HG02840 (cell line): ENCODE data around the gene IL12RB1.
"Not testable (repeated sequence)": the region's sequence is repeated elsewhere in the genome, so short reads cannot be mapped to it uniquely, and the experiment has no call there.

Experiments
- ATAC-seq: cut with Tn5 transposase; IDR thresholded peaks from one replicate; pipeline ENCODE4 v1.9.1; 2021; ENCODE audit warnings: mild to moderate bottlenecking, moderate library complexity, moderate number of reproducible peaks; ENCODE audit not compliant: unreplicated experiment, low FRiP score

The IL12RB1 gene

DNA sequence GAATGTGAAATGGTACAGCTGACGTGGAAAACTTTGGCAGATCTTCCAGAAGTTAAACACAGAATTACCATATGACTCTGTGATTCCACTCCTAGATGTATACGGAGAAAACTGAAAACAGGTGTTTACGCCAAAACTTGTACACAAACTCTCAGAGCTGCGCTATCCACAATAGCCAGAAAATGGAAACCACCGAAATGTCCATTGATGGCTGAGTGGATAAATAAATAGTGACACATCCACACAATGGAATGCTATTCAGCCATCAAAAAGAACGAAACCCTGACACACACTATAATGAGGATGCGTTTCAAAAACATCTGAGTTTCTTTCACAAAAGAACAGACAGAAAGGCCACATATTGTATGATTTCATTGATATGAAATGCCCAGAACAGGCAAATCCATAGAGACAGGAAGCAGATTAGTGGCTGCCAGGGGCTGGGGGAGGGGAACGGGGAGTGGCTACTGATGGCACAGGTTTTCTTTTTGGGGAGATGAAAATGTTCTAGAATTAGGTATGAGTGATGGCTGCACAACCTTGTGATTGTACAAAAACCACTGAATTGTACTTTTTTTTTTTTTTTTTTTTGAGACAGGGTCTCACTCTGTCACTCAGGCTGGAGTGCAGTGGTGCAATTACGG lies 33.0 kb downstream of the IL12RB1 start:
- ATAC-seq, result no peak

DNA sequence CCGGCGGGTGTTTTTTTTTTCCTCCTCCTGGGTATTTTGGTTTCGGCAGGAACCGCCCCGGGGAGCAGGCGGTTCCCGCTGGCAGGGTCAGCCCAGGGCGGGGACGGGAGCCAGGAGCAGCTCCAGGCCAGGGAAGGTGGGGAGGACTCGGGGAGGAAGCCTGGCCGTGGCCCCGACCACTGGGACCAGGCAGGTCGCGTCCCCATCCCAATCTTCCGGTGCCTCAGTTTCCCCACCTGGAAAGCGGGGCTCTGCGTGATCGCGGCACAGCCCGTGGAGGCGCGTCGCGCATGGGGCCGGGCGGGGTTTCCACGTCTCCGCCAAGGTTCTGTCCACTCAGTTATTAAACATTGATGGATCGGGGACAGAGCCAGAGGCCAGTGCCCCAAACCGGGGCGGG lies 34.8 kb downstream of the IL12RB1 start:
- ATAC-seq, result no peak

DNA sequence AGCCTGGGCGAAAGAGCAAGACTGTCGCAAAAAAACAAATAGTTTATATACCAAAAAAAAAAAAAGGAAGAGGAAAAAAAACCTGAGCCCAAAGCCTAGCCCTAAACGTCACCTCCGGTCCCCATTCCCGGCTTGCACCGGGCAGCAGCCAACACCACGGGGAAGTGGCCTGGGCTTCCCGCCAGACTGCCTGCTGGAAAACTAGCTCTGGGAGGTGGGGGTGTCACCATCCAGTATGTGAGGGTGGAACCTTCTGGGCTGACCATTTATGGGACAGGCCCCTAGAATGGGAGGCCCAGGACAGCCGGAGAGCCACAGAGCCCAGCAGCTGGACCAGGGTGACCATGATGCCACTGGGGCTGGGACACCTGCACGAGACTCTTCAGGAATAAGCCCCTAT lies 37.3 kb downstream of the IL12RB1 start:
- no peak for ATAC-seq

DNA sequence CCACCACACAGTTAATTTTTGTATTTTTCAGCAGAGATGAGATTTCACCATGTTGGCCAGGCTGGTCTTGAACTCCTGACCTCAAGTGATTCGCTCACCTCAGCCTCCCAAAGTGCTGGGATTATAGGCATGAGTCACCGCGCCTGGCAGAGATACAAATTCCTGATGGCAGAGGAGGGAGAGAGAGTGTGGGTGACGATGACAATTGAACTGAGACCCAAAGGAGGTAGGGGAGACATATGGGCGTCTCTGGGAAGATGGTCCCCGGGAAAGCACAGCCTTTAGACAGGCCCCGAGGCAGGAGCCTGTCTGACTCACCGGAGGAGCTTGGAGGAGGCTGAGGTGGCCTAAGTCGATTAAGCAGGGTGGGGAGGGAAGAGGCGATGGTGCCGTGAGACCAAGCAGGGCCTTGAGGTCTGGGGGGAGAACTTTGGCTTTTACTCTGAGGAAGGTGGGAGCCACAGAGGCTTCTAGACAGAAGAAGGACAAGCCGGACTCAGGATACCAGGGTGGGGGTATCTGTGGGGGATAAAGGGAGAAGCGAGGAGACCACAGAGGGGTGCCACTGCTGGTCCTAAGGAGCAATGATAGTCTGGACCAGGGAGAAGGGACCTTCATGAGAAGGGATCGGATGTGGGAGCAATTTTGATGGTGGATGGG lies 40.5 kb downstream of the IL12RB1 start:
- no peak for ATAC-seq

DNA sequence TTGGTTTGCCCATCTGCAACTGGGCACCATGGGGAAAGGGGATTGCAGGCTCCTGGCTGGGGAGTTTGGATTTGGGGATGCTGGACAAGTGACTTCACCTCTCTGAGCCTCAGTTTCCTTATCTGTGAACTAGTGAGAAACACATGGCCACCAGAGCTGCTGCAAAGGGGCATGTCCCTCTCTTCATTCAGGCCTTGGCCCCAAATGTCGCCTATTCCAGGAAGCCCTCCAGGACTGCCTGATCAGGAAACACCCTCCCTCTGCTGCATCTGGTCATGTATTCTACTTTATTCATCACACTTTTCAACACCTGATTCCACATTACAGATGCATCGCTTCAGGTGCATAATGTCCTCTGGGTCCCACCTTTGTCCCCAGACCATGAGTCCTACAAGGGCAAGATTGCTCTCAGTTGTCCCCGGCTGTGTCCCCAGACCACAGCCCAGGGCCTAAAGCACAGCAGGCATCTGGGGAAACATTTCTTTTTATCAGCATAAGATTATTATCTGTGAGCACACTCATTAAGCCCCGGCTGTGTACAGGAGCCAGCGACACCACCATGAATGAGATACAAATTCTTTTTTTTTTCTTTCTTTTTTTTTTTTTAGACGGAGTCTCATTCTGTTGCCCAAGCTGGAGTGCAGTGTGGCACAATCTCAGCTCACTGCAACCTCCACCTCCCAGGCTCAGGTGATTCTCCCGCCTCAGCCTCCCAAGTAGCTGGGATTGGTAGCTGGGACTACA lies 41.3 kb downstream of the IL12RB1 start:
- ATAC-seq, result no peak

DNA sequence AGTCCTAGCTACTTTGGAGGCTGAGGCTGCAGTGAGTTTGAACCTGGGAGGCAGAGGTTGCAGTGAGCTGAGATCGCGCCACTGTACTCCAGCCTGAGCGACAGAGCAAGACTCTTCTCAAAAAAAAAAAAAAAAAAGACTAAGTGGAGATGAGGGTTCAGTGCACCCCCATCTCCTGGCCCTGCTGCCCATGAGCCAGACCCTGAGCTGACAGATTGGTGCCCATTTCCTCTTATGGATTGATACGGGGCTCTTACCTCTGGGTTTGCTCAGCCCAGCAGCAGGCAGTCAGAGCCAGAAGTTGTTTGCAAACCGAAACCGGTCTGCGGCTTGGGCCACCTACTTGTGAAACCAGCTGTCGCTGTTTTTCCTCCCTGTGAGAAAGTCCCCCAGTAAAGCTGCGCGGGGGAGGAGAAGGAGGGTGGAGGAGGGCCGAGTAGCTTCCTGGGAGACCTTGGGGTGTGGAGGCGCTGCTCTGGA lies 41.9 kb downstream of the IL12RB1 start:
- peak; percentile 90 for ATAC-seq

DNA sequence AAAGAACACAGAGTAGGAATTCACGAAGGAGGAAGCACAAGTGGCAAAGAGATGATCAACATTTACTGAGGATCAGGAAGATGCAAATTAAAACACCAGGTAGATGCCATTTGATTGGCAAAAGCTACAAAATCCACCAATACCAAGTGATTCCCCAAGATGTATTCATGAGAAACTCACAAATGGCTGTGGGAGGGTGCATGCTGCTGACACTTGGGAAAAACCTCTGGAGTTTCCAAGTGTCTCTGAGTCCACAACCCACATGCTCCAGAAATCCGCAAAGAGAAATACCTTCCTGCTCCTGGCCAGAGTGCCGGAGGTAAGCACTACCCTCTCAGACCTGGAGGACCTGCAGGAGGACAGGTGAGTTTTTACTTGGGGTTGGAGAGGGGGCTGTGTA lies 43.1 kb downstream of the IL12RB1 start:
- no peak for ATAC-seq

DNA sequence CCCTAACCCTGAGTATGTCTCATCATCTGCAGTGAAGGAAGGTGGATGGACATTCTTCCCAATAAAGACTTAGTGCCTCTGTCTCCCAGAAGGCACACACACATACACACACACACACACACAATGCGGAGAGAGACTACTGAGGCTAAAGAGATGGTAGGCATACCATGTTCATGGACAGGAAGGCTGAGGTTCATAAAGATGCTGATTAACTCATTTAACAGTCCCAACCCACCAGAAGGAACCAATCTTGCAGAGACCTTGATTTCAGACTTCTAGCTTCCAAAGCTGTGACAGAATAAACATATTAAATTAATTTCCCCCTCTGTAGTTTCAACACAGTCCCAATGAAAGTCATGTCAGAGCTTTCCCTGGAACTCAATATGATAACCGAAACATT lies 45.7 kb downstream of the IL12RB1 start:
- no peak for ATAC-seq

DNA sequence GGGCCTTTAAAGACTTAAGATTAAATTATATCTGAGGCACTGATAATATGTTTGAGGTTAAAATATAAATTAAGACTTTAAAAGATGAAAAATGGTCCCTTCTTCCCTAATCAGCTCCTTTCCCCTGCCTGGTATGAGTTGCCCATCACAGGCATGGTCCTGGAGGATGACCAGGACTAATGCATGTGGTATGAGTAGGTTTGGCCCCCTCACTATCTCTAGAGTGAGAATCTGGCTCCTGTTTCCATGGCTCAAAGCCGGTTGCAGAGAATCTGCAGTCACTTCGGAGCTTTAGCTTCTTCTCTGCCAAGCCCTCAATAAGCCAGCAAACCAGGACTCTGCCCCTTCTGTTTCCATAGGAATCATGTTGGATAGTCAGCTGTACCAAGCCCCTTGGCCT lies 54.6 kb downstream of the IL12RB1 start:
- ATAC-seq, result not testable (repeated sequence)

DNA sequence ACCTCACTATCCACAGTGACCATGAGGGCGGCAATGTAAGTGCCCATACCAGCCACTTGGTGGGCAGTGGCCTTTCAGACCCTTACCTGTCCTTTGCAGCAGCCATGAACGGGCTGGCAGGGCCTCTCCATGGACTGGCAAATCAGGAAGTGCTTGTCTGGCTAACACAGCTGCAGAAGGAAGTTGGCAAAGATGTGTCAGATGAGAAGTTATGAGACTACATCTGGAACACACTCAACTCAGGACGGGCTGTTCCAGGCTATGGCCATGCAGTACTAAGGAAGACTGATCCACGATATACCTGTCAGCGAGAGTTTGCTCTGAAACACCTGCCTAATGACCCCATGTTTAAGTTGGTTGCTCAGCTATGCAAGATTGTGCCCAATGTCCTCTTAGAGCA lies 55.3 kb downstream of the IL12RB1 start:
- not testable (repeated sequence) for ATAC-seq

DNA sequence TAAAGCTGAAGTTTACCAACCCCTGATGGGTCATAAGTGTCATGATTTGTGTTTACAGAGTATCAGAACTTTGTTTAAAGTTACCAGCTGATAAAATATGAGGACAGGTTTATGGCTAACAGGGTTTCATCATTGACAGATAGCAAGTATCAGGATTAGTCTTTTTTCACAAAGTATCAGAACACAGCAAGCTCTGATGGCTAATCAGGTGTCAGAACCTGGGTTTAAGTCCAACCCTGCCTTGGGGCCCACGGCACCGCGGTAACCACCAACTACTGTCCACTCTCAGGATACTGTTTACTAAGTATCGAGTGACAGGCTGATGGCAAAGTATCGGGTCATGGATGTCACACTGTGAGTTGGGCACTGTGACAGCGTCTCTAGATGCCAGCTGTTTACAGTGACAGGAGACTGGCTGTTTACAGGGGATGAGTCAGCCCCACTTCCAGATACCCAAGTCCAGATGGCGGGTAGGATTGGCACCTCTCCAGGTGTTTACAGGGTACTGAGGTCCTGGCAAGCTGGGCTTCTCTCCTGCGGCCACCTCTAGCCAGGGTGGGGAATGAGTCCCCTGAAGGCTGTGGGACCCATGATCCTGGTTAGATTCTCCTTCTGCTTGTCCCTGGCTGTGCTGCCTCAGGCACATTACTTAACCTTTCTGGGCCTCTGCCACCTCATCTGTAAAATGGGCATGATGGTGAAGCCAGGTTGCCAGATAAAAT lies 57.0 kb downstream of the IL12RB1 start:
- ATAC-seq, result no peak

DNA sequence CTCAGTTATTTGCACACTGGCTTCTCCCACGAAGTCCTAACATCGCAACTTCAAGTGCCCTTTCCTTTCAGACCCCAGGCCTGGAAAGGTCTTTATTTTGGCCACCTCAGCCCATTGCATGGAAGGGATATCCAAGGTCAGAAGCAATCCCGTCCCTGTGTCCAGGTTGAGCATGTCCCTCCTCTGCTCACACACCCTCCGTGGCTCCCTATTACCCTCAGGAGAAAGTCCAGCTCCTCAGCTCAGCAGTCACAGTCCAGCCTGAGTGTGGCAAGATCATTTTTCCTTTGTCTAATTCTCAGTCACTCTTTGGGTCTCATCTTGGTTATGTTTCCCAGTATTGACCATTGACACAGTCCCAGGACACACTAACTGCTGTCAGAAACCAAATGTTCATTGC lies 59.6 kb downstream of the IL12RB1 start:
- ATAC-seq, result no peak

DNA sequence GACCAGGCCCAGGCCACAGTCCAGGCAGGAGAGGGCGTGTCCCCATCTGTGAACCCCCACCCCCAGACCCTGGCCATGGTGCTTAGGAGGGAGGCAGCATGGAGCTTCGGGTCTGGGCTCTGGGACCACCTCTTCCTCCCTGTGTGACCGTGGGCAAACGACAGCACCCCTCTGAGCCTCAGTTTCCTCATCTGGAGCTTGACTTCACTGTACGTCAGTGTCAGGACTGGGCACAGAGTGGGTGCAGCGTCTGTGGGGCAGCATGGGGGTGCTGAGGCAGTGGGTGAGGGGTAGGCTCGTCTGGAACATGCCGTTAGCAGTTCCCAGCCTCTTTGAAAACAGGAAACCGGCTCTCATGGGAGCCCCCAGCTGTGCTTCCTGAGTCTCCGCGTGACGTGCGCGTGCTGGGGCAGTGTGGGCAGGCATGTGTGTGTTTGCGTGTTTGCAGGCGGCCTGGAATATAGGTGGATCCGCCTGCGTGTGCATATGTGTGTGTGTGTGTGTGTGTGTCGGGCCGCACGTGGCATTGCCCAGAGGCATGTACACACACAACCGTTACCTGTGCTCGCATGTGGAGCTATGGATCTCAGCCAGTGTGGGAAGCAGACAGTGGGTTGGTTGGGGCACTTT lies 63.0 kb downstream of the IL12RB1 start:
- ATAC-seq, result no peak

DNA sequence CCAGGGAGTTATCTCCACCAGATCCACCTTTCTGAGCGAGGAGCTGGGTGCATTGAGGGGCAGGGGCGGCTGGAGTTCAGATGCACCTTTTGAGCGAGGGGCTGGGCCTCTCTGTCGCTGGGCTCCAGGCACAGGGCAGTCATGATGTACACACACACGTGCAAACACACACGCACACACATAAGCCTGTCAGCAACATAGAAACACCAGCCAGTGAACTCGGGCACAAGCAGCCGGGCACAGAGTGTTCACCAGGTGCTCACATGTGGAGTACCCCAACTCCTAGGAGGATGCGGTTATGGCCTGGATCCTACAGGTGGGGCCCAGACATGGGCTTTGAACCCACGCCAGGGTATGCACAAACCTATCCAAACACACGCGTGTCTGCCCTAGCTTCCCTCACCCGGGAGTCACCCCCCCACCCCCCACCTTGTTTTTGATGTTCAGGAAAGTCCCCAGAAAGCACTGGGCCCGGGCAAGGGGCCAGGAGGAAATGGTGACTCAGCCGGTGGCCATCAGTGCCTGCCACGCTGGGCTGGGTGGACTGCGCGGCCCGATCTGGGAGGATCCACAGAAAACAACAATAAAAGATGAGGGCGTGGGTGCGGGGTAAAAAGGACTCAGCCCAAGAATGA lies 65.5 kb downstream of the IL12RB1 start:
- no peak for ATAC-seq

DNA sequence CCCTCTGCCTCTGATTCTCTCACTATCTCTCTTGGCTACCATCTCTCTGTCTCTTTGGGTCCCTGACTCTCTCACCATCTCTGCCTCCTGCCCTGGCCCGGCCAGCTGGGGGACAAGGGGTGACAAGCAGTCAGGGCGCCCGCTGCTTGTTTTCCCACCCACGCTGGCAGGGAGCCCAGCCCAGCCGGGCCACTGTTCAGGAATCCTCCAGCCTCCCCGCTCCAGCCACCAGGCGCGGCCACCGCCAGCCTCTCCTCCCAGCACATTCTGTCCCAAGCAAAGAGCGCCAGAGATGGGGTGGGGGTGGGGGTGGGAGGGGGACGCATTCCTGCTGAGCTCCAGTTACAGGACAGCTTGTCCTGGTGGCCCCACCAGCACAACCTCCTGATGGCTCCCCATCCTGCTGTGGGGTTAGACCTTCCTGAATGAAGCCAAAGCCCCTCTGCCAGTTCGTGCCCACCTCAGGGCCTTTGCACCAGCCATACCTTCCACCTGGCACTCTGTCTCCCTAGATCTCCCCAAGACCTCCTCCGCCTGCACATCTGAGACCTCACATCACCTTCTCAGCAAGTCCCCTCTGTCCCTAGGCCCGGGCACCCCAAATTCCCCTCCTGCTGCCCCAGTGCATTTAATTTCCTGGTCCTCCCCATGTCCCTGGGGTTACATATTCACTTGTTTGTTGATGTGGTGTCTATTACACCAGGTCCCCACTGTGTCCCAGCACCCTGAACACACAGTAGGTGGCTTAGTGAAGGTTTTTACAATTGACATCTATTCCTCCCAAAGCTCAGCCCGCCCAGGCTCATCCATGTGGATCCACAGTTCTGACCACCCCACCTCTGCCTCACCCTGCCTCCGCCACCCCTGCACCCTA lies 66.3 kb downstream of the IL12RB1 start:
- ATAC-seq, result no peak

DNA sequence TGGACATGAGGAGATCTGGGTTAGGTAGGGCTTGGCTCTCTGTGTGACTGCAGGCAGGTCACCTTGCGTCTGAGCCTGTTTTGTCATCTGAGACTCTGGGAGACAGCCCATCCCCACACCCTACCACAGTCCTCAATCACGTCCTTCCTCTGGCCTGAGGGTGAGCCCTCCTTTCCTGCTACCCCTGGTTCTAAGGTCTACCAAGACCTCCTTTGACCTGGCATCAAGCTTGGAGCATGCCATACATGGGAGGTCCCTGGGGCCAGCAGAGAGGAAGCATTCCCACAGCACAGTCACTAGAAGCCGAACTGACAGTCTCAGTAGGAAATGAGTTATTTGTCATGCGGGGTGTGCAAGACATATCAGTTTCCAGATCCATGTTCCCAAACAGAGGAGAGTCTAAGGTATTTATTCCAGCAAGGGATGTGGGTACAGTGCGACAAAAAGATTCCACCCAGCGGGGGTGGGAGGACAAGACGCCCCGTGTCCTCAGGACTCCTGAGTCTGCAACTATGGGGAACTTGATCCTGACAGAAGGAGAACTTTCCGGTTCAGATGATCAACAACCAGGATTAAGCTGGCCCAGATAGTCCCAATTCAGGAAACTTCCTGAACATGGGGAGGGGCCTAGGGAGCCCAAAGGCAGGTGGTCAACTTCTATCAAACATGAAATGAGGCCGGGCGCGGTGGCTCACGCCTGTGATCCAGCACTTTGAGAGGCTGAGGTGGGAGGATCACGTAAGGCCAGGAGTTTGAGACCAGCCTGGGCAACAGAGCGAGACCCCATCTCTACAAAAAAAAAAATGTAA lies 69.3 kb downstream of the IL12RB1 start:
- no peak for ATAC-seq

DNA sequence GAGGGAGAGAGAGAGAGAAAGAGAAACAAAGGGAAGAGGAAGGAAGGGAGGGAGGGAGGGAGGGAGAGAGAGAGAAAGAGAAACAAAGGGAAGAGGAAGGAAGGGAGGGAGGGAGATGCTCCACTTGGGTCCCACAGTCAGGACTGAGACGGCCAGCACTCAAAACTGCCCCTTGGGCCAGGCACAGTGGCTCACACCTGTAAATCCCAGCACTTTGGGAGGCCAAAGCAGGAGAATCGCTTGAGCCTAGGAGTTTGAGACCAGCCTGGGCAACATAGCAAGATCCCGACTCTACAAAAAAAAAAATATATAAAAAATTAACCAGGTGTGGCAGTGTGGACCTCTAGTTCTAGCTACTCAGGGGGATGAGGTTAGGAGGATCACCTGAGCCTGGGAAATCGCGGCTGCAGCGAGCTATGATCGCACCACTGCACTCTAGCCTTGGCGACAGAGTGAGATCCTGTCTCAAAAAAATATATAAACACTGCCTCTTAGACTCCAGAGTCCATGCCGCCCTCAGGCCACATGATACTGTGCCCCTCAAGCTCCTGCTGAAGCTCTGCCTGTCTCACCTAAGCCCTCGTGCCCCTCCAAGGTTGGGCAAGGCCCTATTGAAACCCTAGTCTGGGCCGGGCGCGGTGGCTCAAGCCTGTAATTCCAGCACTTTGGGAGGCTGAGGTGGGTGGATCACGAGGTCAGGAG lies 70.4 kb downstream of the IL12RB1 start:
- no peak for ATAC-seq

DNA sequence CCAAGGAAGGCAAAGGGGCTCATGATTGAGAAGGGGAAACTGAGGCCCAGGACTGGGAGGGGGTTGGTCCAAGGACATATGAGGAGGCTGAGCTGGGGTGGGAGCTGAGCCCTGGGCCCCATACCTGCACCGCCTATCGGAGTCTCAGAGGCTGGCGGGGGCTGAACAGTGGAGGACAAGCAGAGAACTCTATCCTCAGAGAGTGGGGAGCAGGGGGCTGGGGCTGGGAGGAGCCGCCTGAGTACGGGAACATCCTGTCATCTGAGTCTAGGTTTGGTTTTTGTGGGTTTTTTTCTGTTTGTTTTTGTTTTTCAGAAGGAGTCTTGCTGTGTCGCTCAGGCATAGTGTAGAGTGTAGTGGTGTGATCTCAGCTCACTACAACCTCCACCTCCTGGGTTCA lies 72.5 kb downstream of the IL12RB1 start:
- ATAC-seq, result no peak
